Breast epithelium (tissue), 3 donors: ENCODE results near the gene EEF1AKMT3.

Experiments used
- POLR2A ChIP-seq: fragments of 450-650 bp; IDR thresholded peaks from one replicate; pipeline ENCODE4 v1.6.1; 2016; ENCODE audit warnings: antibody characterized with exemption, mild to moderate bottlenecking, moderate library complexity
- TF ChIP-seq, protein P1 (sequence below), 3 donors: fragments of 450-650 bp; IDR thresholded peaks; one replicate each; pipeline ENCODE4 v1.5.1; 2016 to 2017; ENCODE audit warnings: antibody characterized with exemption in 3 of 3, mild to moderate bottlenecking in 3 of 3, moderate library complexity in 3 of 3

DNA sequence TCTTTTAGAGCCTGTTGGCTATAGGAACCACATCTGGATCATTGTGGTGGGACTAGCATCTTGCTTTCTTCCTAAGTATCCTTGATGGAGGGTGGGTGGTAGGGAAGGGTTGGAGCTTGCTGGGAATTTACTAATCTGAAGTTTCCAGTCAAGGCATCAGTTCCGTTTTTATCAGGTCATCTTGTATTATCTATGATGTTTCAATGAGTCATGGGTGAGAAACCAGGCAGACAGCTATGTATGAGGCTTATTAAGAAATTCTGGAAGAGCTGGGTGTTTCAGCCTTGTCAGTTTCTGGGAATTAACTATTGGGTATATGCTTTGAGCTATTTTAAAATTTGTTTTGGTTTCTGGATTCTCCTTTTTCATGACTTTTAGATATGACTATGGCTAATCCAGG, 21.5 kb downstream of the EEF1AKMT3 start:
- TF ChIP-seq, protein P1, sequence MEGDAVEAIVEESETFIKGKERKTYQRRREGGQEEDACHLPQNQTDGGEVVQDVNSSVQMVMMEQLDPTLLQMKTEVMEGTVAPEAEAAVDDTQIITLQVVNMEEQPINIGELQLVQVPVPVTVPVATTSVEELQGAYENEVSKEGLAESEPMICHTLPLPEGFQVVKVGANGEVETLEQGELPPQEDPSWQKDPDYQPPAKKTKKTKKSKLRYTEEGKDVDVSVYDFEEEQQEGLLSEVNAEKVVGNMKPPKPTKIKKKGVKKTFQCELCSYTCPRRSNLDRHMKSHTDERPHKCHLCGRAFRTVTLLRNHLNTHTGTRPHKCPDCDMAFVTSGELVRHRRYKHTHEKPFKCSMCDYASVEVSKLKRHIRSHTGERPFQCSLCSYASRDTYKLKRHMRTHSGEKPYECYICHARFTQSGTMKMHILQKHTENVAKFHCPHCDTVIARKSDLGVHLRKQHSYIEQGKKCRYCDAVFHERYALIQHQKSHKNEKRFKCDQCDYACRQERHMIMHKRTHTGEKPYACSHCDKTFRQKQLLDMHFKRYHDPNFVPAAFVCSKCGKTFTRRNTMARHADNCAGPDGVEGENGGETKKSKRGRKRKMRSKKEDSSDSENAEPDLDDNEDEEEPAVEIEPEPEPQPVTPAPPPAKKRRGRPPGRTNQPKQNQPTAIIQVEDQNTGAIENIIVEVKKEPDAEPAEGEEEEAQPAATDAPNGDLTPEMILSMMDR (IDR thresholded peaks at IDR 0.05): no peak
- TF ChIP-seq POLR2A: no peak
